Stimulated activated CD4-positive, alpha-beta T cell treated with anti-CD3 and anti-CD28 coated beads, TNF-alpha, amount 100 ng/mL, for 24 hours (primary cell): ENCODE measurements around the gene IL17RB.

Experiments
- DNase-seq, 3 experiments: peaks; one replicate each; pipeline ENCODE4 v3.0.0-alpha.2; 2020; ENCODE audit warnings: low read depth in 3 of 3

The IL17RB gene

GRCh38 chr3:53829605-53830004 lies 16.8 kb upstream of the IL17RB start:
- no peak for DNase-seq

- DNase-seq, result no peak
Observed at GRCh38 chr3:53830944-53831343, 15.4 kb upstream of the IL17RB start.

- DNase-seq, result no peak
Observed at GRCh38 chr3:53833053-53833645, 13.2 kb upstream of the IL17RB start.

GRCh38 chr3:53833700-53834099 lies 12.7 kb upstream of the IL17RB start:
- DNase-seq, result no peak

- no peak for DNase-seq
Observed at GRCh38 chr3:53834429-53835095, 11.8 kb upstream of the IL17RB start.

GRCh38 chr3:53835257-53835656 lies 11.1 kb upstream of the IL17RB start:
- DNase-seq, result no peak

GRCh38 chr3:53836084-53836872 lies 10.1 kb upstream of the IL17RB start:
- DNase-seq, result no peak

- no peak for DNase-seq
Observed at GRCh38 chr3:53837331-53837730, 9.0 kb upstream of the IL17RB start.

- DNase-seq, result no peak
Observed at GRCh38 chr3:53841296-53841695, 5.1 kb upstream of the IL17RB start.

GRCh38 chr3:53842436-53843194 lies 3.8 kb upstream of the IL17RB start:
- no peak for DNase-seq

GRCh38 chr3:53843195-53844177 lies 2.9 kb upstream of the IL17RB start:
- DNase-seq, result no peak

GRCh38 chr3:53844262-53845102 lies 1.9 kb upstream of the IL17RB start:
- DNase-seq, result no peak

GRCh38 chr3:53845103-53845880 lies 1.1 kb upstream of the IL17RB start:
- DNase-seq, result peak in 1 of 3 experiments; percentile 7

- no peak for DNase-seq
Observed at GRCh38 chr3:53845881-53846133, 561 bp upstream of the IL17RB start.

- DNase-seq, result no peak
Observed at GRCh38 chr3:53846851-53847155, 435 bp downstream of the IL17RB start.

GRCh38 chr3:53849916-53850315 lies 3.5 kb downstream of the IL17RB start:
- DNase-seq, result no peak

GRCh38 chr3:53850895-53851294 lies 4.5 kb downstream of the IL17RB start:
- DNase-seq, result no peak

GRCh38 chr3:53856964-53857363 lies 10.6 kb downstream of the IL17RB start:
- no peak for DNase-seq

GRCh38 chr3:53858096-53858741 lies 11.9 kb downstream of the IL17RB start:
- no peak for DNase-seq
